Measurements from ENCODE around the gene PRSS16.
A peak's percentile ranks its signal among the peaks of the same experiment; 100 is the strongest.
"Not testable (repeated sequence)": the region's sequence is repeated elsewhere in the genome, so short reads cannot be mapped to it uniquely, and the experiment has no call there.

Gene PRSS16

GRCh38 chr6:27248783-27249182 is 1.3 kb downstream of the PRSS16 start:
- no peak for DNase-seq (ENCODE audit: low spot score)

GRCh38 chr6:27250277-27251111 is 3.0 kb downstream of the PRSS16 start:
- no peak for DNase-seq (ENCODE audit: low spot score)

- peak; percentile 87 for DNase-seq (ENCODE audit: low spot score)
These were observed 3.7 kb downstream of the PRSS16 start for GRCh38 chr6:27251112-27251605.

GRCh38 chr6:27251606-27252251 is 4.2 kb downstream of the PRSS16 start:
- DNase-seq (ENCODE audit: low spot score) = peak; percentile 90

- DNase-seq (ENCODE audit: low spot score) = no peak
These were observed 7.1 kb downstream of the PRSS16 start for GRCh38 chr6:27254566-27254965.

GRCh38 chr6:27255866-27256265 is 8.4 kb downstream of the PRSS16 start:
- no peak for DNase-seq (ENCODE audit: low spot score)

- DNase-seq (ENCODE audit: low spot score) = no peak
These were observed 12.9 kb downstream of the PRSS16 start for GRCh38 chr6:27260369-27260768.

- DNase-seq (ENCODE audit: low spot score) = no peak
These were observed 13.4 kb downstream of the PRSS16 start for GRCh38 chr6:27260836-27261375.

- no peak for DNase-seq (ENCODE audit: low spot score)
These were observed 16.4 kb downstream of the PRSS16 start for GRCh38 chr6:27263886-27264285.

- not testable (repeated sequence) for DNase-seq (ENCODE audit: low spot score)
These were observed 19.5 kb downstream of the PRSS16 start for GRCh38 chr6:27267003-27267402.

GRCh38 chr6:27267857-27268434 is 20.4 kb downstream of the PRSS16 start:
- DNase-seq (ENCODE audit: low spot score) = no peak

GRCh38 chr6:27268803-27269202 is 21.3 kb downstream of the PRSS16 start:
- no peak for DNase-seq (ENCODE audit: low spot score)

- DNase-seq (ENCODE audit: low spot score) = no peak
These were observed 26.3 kb downstream of the PRSS16 start for GRCh38 chr6:27273783-27274182.

GRCh38 chr6:27275025-27275956 is 27.8 kb downstream of the PRSS16 start:
- DNase-seq (ENCODE audit: low spot score) = no peak

GRCh38 chr6:27279513-27280063 is 32.1 kb downstream of the PRSS16 start:
- DNase-seq (ENCODE audit: low spot score) = no peak

- DNase-seq (ENCODE audit: low spot score) = peak; percentile 24
These were observed 32.6 kb downstream of the PRSS16 start for GRCh38 chr6:27280064-27280539.

GRCh38 chr6:27280540-27281000 is 33.1 kb downstream of the PRSS16 start:
- peak; percentile 29 for DNase-seq (ENCODE audit: low spot score)

GRCh38 chr6:27281105-27281539 is 33.6 kb downstream of the PRSS16 start:
- no peak for DNase-seq (ENCODE audit: low spot score)

GRCh38 chr6:27281569-27281968 is 34.1 kb downstream of the PRSS16 start:
- DNase-seq (ENCODE audit: low spot score) = no peak

- no peak for DNase-seq (ENCODE audit: low spot score)
These were observed 35.8 kb downstream of the PRSS16 start for GRCh38 chr6:27283279-27283678.

GRCh38 chr6:27286141-27286540 is 38.6 kb downstream of the PRSS16 start:
- DNase-seq (ENCODE audit: low spot score) = no peak

All from SW480 (cell line).